HepG2 (cell line): ENCODE measurements around the gene MAEA. TPM values are rescaled to one million over a fixed set of nuclear protein-coding genes. Genes with fewer than 3 reads are reported as not detected.

Experiments
- AGO2 ChIP-seq: fragments of 200-400 bp; formaldehyde crosslinking; optimal IDR thresholded peaks from 2 replicates; pipeline ENCODE3; 2017; ENCODE audit warnings: mild to moderate bottlenecking, low read depth, low read length, moderate library complexity
- ETS1 ChIP-seq: sonication (generic); formaldehyde crosslinking; IDR thresholded peaks from 2 replicates; pipeline ENCODE4 v1.4.0; 2020; ENCODE audit warnings: missing genetic modification reagents
- ETV5 ChIP-seq: IDR thresholded peaks from 2 replicates; pipeline ENCODE4 v1.6.1; 2018; ENCODE audit warnings: missing biosample characterization, missing genetic modification reagents, inconsistent platforms, borderline replicate concordance
- HES4 ChIP-seq: sonication (generic); formaldehyde crosslinking; IDR thresholded peaks from 2 replicates; pipeline ENCODE4 v1.9.0; 2021; ENCODE audit warnings: mild to moderate bottlenecking, missing genetic modification reagents, borderline replicate concordance
- IKZF4 ChIP-seq: sonication (generic); formaldehyde crosslinking; IDR thresholded peaks from 2 replicates; pipeline ENCODE4 v1.5.1; 2020; ENCODE audit warnings: borderline replicate concordance, mild to moderate bottlenecking, low read depth, missing genetic modification reagents; ENCODE audit errors: not compliant biosample characterization
- IRF2 ChIP-seq: IDR thresholded peaks from 2 replicates; pipeline ENCODE4 v1.6.1; 2018; ENCODE audit warnings: missing genetic modification reagents, missing compliant biosample characterization
- KDM3A ChIP-seq: IDR thresholded peaks from 2 replicates; pipeline ENCODE4 v1.6.1; 2018; ENCODE audit warnings: low read depth, missing compliant biosample characterization
- KDM5B ChIP-seq: sonication (generic); formaldehyde crosslinking; IDR thresholded peaks from 2 replicates; pipeline ENCODE4 v1.4.0; 2020; ENCODE audit warnings: missing genetic modification reagents, mild to moderate bottlenecking, borderline replicate concordance
- MYC ChIP-seq: sonication (generic); formaldehyde crosslinking; IDR thresholded peaks from 2 replicates; pipeline ENCODE4 v1.9.0; 2021; ENCODE audit warnings: missing genetic modification reagents, borderline replicate concordance
- NCOA1 ChIP-seq: sonication (generic); formaldehyde crosslinking; IDR thresholded peaks from 2 replicates; pipeline ENCODE4 v1.9.0; 2021; ENCODE audit warnings: missing genetic modification reagents
- NR2C2 ChIP-seq: sonication (generic); formaldehyde crosslinking; IDR thresholded peaks from 2 replicates; pipeline ENCODE4 v1.4.0; 2020; ENCODE audit warnings: missing genetic modification reagents, mild to moderate bottlenecking, moderate library complexity, borderline replicate concordance
- RBM39 ChIP-seq: fragments of 200-400 bp; formaldehyde crosslinking; IDR thresholded peaks from one replicate; pipeline ENCODE4 v1.6.1; 2018; ENCODE audit warnings: antibody characterized with exemption, mild to moderate bottlenecking, low read depth, low read length; ENCODE audit not compliant: poor library complexity, severe bottlenecking
- SCMH1 ChIP-seq: sonication (generic); formaldehyde crosslinking; IDR thresholded peaks from 2 replicates; pipeline ENCODE4 v1.9.0; 2021; ENCODE audit warnings: missing genetic modification reagents, mild to moderate bottlenecking, borderline replicate concordance
- SIN3A ChIP-seq: IDR thresholded peaks from 2 replicates; pipeline ENCODE4 v1.6.1; 2011; ENCODE audit warnings: low read depth, mild to moderate bottlenecking, control low read depth, low read length, borderline replicate concordance
- SKI ChIP-seq: fragments of 450-650 bp; IDR thresholded peaks from one replicate; pipeline ENCODE4 v1.6.1; 2018; ENCODE audit warnings: mild to moderate bottlenecking; ENCODE audit not compliant: partially characterized antibody
- TOE1 ChIP-seq: sonication (generic); formaldehyde crosslinking; IDR thresholded peaks from 2 replicates; pipeline ENCODE4 v1.4.0; 2020; ENCODE audit warnings: mild to moderate bottlenecking, missing genetic modification reagents
- TOPORS ChIP-seq: sonication (generic); formaldehyde crosslinking; IDR thresholded peaks from 2 replicates; pipeline ENCODE4 v1.8.0; 2023; ENCODE audit warnings: mild to moderate bottlenecking, missing genetic modification reagents
- YY1 ChIP-seq: IDR thresholded peaks from 2 replicates; pipeline ENCODE4 v1.6.1; 2011; ENCODE audit warnings: low read length, low read depth, moderate library complexity, mild to moderate bottlenecking; ENCODE audit not compliant: insufficient read depth, insufficient replicate concordance
- ZBTB43 ChIP-seq: sonication (generic); formaldehyde crosslinking; conservative IDR thresholded peaks from 2 replicates; pipeline ENCODE4 v1.4.0; 2020; ENCODE audit warnings: missing genetic modification reagents
- ZNF362 ChIP-seq: sonication (generic); formaldehyde crosslinking; IDR thresholded peaks from 2 replicates; pipeline ENCODE4 v1.4.0; 2020; ENCODE audit warnings: missing genetic modification reagents, mild to moderate bottlenecking, borderline replicate concordance
- ZNF468 ChIP-seq: sonication (generic); formaldehyde crosslinking; IDR thresholded peaks from 2 replicates; pipeline ENCODE4 v1.8.0; 2022; ENCODE audit warnings: mild to moderate bottlenecking, moderate library complexity, missing genetic modification reagents
- ZNF557 ChIP-seq: sonication (generic); formaldehyde crosslinking; IDR thresholded peaks from 2 replicates; pipeline ENCODE4 v1.4.0; 2020; ENCODE audit warnings: missing genetic modification reagents
- ZNF777 ChIP-seq: sonication (generic); formaldehyde crosslinking; IDR thresholded peaks from 2 replicates; pipeline ENCODE4 v1.4.0; 2020; ENCODE audit warnings: missing genetic modification reagents
- ZNF816 ChIP-seq: sonication (generic); formaldehyde crosslinking; IDR thresholded peaks from 2 replicates; pipeline ENCODE4 v1.8.0; 2022; ENCODE audit warnings: missing genetic modification reagents, mild to moderate bottlenecking, borderline replicate concordance
- polyA plus RNA-seq, 8 experiments: library from polyadenylated mRNA; depleted of rRNA in 3 of 8; stranded (reverse) in 7 of 8; unstranded in 1 of 8; fragments of >200 nt; fragmentation: Illumina TruSeq in 4 of 8; extraction: Trizol in 4 of 8; gene quantifications; 2 replicates each; pipeline versions ENCODE4 v1.2.1 to v1.2.3, GENCODE V29; 2011 to 2016; ENCODE audit warnings: low read depth in 4 of 8, missing spikeins in 1 of 8, mixed read lengths in 1 of 8; ENCODE audit not compliant: insufficient read depth in 1 of 8
- total RNA-seq, 5 experiments: library from RNA; depleted of rRNA; stranded (reverse); fragments of >200 nt; fragmentation: Illumina TruSeq; extraction: Trizol; gene quantifications; 2 replicates each; pipeline ENCODE4 v1.2.3, GENCODE V29; 2016; ENCODE audit warnings: low read depth in 1 of 5
- TF ChIP-seq, protein P1 (sequence below): sonication (generic); formaldehyde crosslinking; IDR thresholded peaks from 2 replicates; pipeline ENCODE4 v1.8.0; 2022; ENCODE audit warnings: low read depth, missing genetic modification reagents

MAEA gene
- total and polyA plus RNA-seq, 2 of the 13 experiments (the other 11 are each of a cell fraction or from before 2014, with no cell fraction given), result 52.0 to 57.1 TPM

DNA sequence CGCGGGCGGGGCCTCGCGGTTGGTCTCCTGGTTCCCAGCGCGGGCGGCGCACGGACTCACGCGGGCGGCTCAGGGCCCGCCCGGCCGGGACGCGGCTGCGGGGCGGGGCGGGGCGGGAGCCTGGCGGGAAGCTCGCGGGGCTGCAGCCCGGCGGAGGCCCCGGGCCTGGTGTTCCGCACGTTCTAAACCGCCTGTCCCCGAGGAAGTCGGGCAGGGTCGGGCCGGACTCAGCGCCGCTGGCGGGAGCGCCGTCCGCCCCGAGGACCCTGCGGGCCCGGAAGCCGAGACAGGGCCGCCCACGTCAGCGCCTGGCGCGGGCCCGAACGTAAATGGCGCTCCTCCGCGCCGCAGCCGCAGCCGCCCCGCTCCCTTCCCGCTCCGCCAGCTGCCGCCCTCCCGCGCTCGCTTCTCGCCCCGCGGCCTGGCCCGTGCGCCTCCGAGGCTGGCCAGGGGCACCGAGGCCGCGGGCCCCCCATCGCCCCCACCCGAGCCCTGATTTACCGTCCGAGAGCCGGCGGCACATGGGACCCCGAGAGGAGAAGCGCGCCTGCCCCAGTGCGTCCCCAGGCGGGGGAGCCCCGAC lies 40.5 kb upstream of the MAEA start (continued):
- TF ChIP-seq ZNF362 (CRISPR knock-in tag) (no peak), SKI (peak; percentile 24), SCMH1 (no peak), ZNF468 (CRISPR knock-in tag) (no peak), ZBTB43 (CRISPR knock-in tag) (peak; percentile 69; the same call in 1 of the 2 replicates), ZNF816 (CRISPR knock-in tag) (peak; percentile 57; the same call in 1 of the 2 replicates), ETS1 (CRISPR knock-in tag) (no peak), TOE1 (CRISPR knock-in tag) (no peak; the same call in 1 of the 2 replicates), IRF2 (CRISPR knock-in tag) (no peak), KDM5B (CRISPR knock-in tag) (peak; percentile 44; the same call in 1 of the 2 replicates), NCOA1 (CRISPR knock-in tag) (no peak), TOPORS (CRISPR knock-in tag) (peak; percentile 50; the same call in 1 of the 2 replicates), ETV5 (CRISPR knock-in tag) (peak; percentile 47), ZNF777 (CRISPR knock-in tag) (no peak; the same call in 1 of the 2 replicates), IKZF4 (CRISPR knock-in tag) (no peak), HES4 (CRISPR knock-in tag) (peak; percentile 82), KDM3A (CRISPR knock-in tag) (no peak), NR2C2 (CRISPR knock-in tag) (0 out of 2 replicates have a peak, but pooled peaks have one; percentile 14), AGO2 (peak; percentile 74), RBM39 (peak; percentile 60), SIN3A (peak; percentile 21; the same call in 1 of the 2 replicates), MYC (CRISPR knock-in tag) (peak; percentile 49; the same call in 1 of the 2 replicates), YY1 (peak; percentile 88), ZNF557 (CRISPR knock-in tag) (no peak)
- TF ChIP-seq, protein P1, sequence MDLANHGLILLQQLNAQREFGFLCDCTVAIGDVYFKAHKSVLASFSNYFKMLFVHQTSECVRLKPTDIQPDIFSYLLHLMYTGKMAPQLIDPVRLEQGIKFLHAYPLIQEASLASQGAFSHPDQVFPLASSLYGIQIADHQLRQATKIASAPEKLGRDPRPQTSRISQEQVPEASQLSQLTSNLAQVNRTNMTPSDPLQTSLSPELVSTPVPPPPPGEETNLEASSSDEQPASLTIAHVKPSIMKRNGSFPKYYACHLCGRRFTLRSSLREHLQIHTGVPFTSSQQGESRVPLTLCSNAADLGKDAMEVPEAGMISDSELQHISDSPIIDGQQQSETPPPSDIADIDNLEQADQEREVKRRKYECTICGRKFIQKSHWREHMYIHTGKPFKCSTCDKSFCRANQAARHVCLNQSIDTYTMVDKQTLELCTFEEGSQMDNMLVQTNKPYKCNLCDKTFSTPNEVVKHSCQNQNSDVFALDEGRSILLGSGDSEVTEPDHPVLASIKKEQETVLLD (CRISPR knock-in tag), result peak; percentile 76
